Testis (tissue), 3 donors: ENCODE data around the gene CLCN1. TPM values are rescaled to one million over a fixed set of nuclear protein-coding genes. Genes with fewer than 3 reads are reported as not detected.

Experiments
- DNase-seq: peaks from one replicate; pipeline ENCODE4 v3.0.0-alpha.2; 2019
- H3K27ac ChIP-seq, 2 donors: fragments of 200-600 bp; sonication (generic); one replicate each; pipeline ENCODE4 v1.5.1; 2019
- H3K27me3 ChIP-seq: fragments of 200-600 bp; sonication (generic); one replicate; pipeline ENCODE4 v1.5.1; 2019
- H3K36me3 ChIP-seq: fragments of 200-600 bp; sonication (generic); one replicate; pipeline ENCODE4 v1.5.1; 2017; ENCODE audit warnings: low read depth; ENCODE audit errors: missing control alignments
- H3K4me1 ChIP-seq: fragments of 200-600 bp; sonication (generic); one replicate; pipeline ENCODE4 v1.5.1; 2019
- H3K4me3 ChIP-seq, 2 donors: fragments of 200-600 bp; sonication (generic); one replicate each; pipeline ENCODE4 v1.5.1; 2017 to 2019
- H3K9me3 ChIP-seq: fragments of 200-600 bp; sonication (generic); one replicate; pipeline ENCODE4 v1.5.1; 2017
- POLR2A ChIP-seq: fragments of 450-650 bp; IDR thresholded peaks from one replicate; pipeline ENCODE4 v1.6.1; 2017; ENCODE audit warnings: antibody characterized with exemption, mild to moderate bottlenecking, moderate library complexity
- WGBS, 2 donors: methylation state at CpG; one replicate each; pipeline ENCODE4 v1.1.5; 2018; 5-methylcytosine and 5-hydroxymethylcytosine counted together
- intact Hi-C: fragments of 100-400 bp; cut with DNase I; formaldehyde crosslinking; loops from one replicate; pipeline ENCODE4 v1.15.1; 2023; ENCODE audit warnings: low total_unique reads
- polyA plus RNA-seq: library from polyadenylated mRNA; stranded (reverse); fragments of 350-450 nt; fragmentation: Illumina TruSeq; extraction: RNeasy Lipid Tissue Mini Kit (QIAGEN cat#74804); gene quantifications from one replicate; pipeline ENCODE4 v1.2.3, GENCODE V29; 2014; ENCODE audit warnings: low read depth, low replicate concordance; ENCODE audit not compliant: insufficient read depth
- total RNA-seq, 2 donors: library from RNA; depleted of rRNA; stranded (reverse); fragments of >200 nt; gene quantifications; one replicate each; pipeline ENCODE4 v1.2.3, GENCODE V29; 2016
- TF ChIP-seq, protein P1 (sequence below), 3 experiments: fragments of 450-650 bp in 2 of 3; fragments of 200-600 bp in 1 of 3; sonication (generic) in 1 of 3; IDR thresholded peaks; one replicate each; pipeline ENCODE4 v1.5.1; 2016 to 2019; ENCODE audit warnings: antibody characterized with exemption in 3 of 3, mild to moderate bottlenecking in 2 of 3, moderate library complexity in 1 of 3

Gene CLCN1
- total and polyA plus RNA-seq, 3 donors from 2014 or later = 1.1 to 2.7 (median 1.4) TPM

DNA sequence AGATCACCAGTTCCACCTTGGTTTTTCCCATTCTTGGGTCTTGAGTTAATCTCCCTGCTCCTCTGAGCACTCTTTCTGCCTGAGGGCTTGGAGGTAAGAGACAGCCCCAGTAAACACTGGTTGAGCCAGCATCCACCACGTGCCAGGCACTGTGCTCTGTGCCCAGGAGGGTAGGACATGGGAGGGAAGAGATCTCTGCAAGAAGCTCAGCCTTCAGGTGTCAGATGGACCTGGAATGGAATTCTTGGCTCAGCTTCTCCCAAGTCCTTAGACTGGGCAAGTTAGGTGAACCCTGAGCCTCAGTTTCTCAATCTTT is 67.7 kb downstream of the CLCN1 start:
- no peaks in the 10 kb centered on the region for H3K9me3 ChIP-seq
- intact Hi-C loops = no loop called here
- WGBS, 2 donors = 44 to 79% methylated on average over 1 of the region's 1 CpG
- no peaks in the 10 kb centered on the region for H3K27me3 ChIP-seq
- peak overlapping the region in 1 of 2 donors; percentile 93 for H3K4me3 ChIP-seq
- peak overlapping the region in 1 of 2 donors; percentile 99 for H3K27ac ChIP-seq
- DNase-seq = no peak
- no peaks in the 10 kb centered on the region for H3K36me3 ChIP-seq
- H3K4me1 ChIP-seq = peaks cover 52% of the 10 kb centered on the region
- no peak for TF ChIP-seq POLR2A
- TF ChIP-seq, protein P1, sequence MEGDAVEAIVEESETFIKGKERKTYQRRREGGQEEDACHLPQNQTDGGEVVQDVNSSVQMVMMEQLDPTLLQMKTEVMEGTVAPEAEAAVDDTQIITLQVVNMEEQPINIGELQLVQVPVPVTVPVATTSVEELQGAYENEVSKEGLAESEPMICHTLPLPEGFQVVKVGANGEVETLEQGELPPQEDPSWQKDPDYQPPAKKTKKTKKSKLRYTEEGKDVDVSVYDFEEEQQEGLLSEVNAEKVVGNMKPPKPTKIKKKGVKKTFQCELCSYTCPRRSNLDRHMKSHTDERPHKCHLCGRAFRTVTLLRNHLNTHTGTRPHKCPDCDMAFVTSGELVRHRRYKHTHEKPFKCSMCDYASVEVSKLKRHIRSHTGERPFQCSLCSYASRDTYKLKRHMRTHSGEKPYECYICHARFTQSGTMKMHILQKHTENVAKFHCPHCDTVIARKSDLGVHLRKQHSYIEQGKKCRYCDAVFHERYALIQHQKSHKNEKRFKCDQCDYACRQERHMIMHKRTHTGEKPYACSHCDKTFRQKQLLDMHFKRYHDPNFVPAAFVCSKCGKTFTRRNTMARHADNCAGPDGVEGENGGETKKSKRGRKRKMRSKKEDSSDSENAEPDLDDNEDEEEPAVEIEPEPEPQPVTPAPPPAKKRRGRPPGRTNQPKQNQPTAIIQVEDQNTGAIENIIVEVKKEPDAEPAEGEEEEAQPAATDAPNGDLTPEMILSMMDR (IDR thresholded peaks at IDR 0.05) = no peak

DNA sequence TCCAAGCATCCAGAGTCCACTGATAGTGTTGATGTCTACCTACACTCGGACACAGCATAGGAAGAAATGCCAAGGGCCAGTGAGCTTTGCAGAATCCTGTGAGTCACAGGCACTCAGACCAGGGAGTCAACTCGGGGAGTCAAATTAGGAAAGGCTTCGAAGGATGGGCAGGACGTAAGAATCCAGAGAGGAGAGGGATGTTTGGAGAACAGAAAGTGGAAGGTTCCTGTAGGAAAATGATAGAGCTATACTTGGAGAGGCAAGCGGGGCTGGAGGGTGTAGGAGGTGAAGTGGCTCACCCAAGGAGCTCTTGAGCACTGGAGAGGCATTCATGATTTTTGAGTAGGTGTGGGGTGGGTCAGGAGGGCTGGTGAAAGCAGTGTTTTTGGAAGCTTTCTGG is 68.2 kb downstream of the CLCN1 start:
- Histone ChIP-seq H3K4me1 (peaks cover 52% of the 10 kb centered on the region), H3K27me3 (no peaks in the 10 kb centered on the region), H3K4me3 (no peak overlapping the region), H3K36me3 (no peaks in the 10 kb centered on the region), H3K9me3 (no peaks in the 10 kb centered on the region), H3K27ac (peak overlapping the region in 1 of 2 donors; percentile 61)
- intact Hi-C loops = no loop called here
- 58 to 59% methylated on average over 5 of the region's 5 CpGs for WGBS, 2 donors
- TF ChIP-seq, protein P1 (IDR thresholded peaks at IDR 0.05) = no peak
- no peak for TF ChIP-seq POLR2A
- DNase-seq = no peak

DNA sequence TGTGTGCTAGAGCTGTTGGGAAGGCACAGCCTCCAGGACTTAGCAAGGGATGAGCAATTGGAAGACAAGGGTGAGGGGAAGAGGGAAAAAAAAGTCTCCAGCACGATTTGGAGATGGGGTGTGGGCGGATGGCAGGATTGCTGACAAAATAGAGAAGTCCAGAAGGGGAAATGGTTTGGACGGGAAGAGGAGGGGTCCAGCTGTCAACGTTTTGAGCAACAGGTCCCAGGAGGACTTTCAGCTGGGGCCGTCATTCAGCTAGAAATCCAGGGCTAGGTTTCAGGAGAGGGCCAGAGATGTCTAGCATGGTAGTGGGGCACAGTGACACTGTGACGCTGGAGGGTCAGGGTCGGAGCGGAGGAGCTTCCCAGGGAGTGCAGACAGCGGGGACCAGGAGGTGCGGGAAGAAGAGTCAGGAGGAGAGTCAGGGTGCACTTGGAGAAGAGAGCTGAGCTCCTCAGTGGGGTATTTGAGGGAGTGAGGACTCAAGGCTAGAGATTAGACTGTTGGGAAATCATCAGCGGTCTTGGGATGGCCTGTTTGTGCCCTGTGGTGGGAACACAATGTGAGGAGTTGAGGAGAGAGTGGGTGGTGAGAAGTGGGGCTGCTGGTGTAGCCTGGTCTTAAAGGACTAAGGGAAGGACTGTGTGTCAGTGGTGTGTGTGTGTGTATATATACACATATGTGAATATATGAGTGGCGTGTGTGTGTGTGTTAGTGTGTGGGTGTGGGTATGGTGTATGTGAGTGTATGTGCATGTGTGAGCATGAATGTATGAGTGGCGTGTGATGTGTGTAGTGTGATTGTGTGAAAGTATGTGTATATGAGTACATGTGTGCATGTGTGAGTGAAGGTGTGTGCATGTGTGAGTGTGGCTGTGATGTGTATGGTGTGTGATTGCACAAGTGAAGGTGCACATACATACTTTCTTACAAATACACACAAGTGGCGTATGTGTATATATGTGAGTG is 69.0 kb downstream of the CLCN1 start:
- no peaks in the 10 kb centered on the region for H3K27me3 ChIP-seq
- H3K4me3 ChIP-seq = no peak overlapping the region
- H3K36me3 ChIP-seq = no peaks in the 10 kb centered on the region
- intact Hi-C loops = no loop called here
- peak overlapping the region in 1 of 2 donors; percentile 61 for H3K27ac ChIP-seq
- TF ChIP-seq, protein P1 (IDR thresholded peaks at IDR 0.05) = no peak
- TF ChIP-seq POLR2A = no peak
- no peak for DNase-seq
- 50 to 58% methylated on average over 14 of the region's 14 CpGs for WGBS, 2 donors
- H3K9me3 ChIP-seq = no peaks in the 10 kb centered on the region
- H3K4me1 ChIP-seq = peaks cover 47% of the 10 kb centered on the region

DNA sequence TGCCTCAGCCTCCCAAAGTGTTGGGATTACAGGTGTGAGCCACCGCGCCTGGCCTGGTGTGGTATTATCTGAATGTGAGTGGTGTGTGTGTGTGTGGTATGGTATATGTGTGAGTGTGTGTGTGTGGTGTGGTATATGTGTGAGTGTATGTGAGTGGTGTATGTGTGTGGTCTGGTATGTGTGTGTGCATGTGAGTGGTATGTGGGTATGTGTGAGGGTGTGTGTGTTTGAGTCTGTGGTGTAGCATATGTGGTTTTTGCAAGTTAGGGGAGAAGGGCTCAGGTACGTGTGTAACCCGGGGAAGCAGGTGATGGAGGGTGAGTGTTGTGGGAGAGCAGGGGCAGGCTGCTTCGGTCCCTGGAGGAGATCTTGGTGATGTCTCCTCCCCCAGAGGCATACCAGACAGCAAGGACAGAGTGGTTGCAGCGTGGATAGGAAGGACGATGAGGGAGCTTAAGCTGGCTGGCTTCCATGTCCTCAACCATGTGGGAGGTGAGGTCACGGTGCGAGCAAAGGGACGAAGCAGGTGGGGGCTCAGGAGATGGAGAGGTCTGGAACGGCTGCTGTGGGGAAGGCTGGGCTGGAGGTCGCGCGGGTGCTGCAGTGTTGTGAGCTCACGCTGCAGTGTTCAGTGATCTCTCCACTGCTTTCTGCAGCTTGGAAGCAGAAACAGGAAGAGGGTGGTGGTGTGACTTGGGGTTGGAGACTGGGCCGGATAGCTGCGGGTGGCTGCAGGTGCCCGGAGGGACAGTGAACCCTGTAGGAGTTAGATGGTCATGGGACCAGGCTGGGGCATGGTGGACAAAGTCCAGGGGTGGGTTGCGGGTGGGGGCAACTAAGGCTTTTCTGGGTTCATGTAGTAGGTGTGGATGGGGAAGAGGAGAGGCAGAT is 70.2 kb downstream of the CLCN1 start:
- H3K4me1 ChIP-seq = peaks cover 51% of the 10 kb centered on the region
- no peak overlapping the region for H3K4me3 ChIP-seq
- DNase-seq = peak; percentile 84
- intact Hi-C loops = no loop called here
- no peaks in the 10 kb centered on the region for H3K36me3 ChIP-seq
- no peak for TF ChIP-seq POLR2A
- TF ChIP-seq, protein P1 (IDR thresholded peaks at IDR 0.05) = no peak
- H3K27ac ChIP-seq = peak overlapping the region in 1 of 2 donors; percentile 4
- no peaks in the 10 kb centered on the region for H3K27me3 ChIP-seq
- 39 to 51% methylated on average over 17 to 19 of the region's 19 CpGs for WGBS, 2 donors
- no peaks in the 10 kb centered on the region for H3K9me3 ChIP-seq
